SK-N-SH treated with all-trans-retinoic acid at 6 μM for 48 hours (cell line): ENCODE results near the gene SLC35E4.
"Not testable (repeated sequence)": the region's sequence is repeated elsewhere in the genome, so short reads cannot be mapped to it uniquely, and the experiment has no call there.

Experiments
- ARNTL ChIP-seq: fragments of 450-650 bp; formaldehyde crosslinking; IDR thresholded peaks from 2 replicates; pipeline ENCODE4 v1.5.0; 2020; ENCODE audit warnings: low read depth, mild to moderate bottlenecking, moderate library complexity, borderline replicate concordance
- BACH2 ChIP-seq: fragments of 250-450 bp; sonication (Bioruptor Pico); IDR thresholded peaks from 2 replicates; pipeline ENCODE4 v1.9.0; 2021; ENCODE audit warnings: mild to moderate bottlenecking, borderline replicate concordance
- CSRNP3 ChIP-seq: fragments of 250-450 bp; sonication (Bioruptor Pico); IDR thresholded peaks from 2 replicates; pipeline ENCODE4 v1.5.1; 2021; ENCODE audit warnings: mild to moderate bottlenecking, moderate library complexity
- TOX ChIP-seq: fragments of 250-450 bp; sonication (Bioruptor Pico); IDR thresholded peaks from 2 replicates; pipeline ENCODE4 v1.8.0; 2021; ENCODE audit warnings: mild to moderate bottlenecking, moderate library complexity, borderline replicate concordance
- ZNF70 ChIP-seq: fragments of 450-650 bp; formaldehyde crosslinking; IDR thresholded peaks from 2 replicates; pipeline ENCODE4 v1.5.0; 2020; ENCODE audit warnings: mild to moderate bottlenecking, moderate library complexity

GRCh38 chr22:30679895-30680690, 44.5 kb downstream of the SLC35E4 start:
- TF ChIP-seq ZNF70 (CRISPR knock-in tag); ARNTL (CRISPR knock-in tag); CSRNP3; TOX (CRISPR knock-in tag); BACH2 (CRISPR knock-in tag): not testable (repeated sequence)
